ENCODE results near the gene GRWD1.
"Not testable (repeated sequence)": the region's sequence is repeated elsewhere in the genome, so short reads cannot be mapped to it uniquely, and the experiment has no call there.

GRWD1 gene

DNA sequence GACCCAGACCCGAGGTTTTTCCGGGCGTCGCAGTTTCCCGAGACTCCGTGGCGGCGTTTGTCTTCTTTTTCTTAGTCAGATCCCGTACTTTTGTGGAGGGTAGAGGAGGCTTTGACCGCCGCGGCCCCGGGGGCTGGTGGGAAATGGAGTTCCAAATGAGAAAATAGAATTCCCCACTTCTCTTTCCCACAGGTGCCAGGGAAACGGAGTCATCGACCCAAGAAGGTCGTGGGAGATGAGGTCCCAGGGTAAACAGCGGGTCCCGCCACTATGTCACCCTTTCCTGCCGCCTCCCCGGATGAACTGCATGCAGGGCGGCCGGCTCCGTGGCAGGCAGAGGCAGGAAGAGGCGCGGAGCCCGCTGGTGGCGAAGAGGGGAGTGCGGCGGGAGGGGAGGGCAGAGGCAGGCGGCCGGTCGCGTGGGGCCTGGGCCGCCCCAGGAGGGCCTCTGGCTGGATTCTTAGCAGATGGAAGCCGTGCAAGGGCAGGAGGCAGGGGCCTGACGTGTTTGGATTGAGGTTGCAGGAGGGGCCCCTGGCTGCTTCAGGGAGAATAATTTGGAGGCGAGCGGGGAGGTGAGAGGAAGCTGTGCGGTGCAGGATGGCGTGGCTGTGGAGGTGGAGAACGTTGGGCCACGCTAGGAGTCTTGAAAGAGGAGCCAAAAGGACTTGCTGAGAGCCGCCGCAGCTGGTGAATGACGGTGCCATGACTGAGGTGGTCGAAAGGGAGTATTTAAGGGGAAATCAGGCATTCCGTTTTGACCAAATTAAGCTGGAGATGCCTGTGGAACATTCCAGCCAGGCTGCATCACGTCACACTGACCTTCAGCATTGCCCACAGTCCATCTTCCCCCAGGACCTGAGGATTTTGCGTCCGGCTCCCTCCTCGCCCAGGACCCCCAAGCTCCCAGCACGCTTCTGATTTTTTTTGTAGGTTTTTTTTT, 35.0 kb downstream of the GRWD1 start:
- DNase-seq, result no peak

DNA sequence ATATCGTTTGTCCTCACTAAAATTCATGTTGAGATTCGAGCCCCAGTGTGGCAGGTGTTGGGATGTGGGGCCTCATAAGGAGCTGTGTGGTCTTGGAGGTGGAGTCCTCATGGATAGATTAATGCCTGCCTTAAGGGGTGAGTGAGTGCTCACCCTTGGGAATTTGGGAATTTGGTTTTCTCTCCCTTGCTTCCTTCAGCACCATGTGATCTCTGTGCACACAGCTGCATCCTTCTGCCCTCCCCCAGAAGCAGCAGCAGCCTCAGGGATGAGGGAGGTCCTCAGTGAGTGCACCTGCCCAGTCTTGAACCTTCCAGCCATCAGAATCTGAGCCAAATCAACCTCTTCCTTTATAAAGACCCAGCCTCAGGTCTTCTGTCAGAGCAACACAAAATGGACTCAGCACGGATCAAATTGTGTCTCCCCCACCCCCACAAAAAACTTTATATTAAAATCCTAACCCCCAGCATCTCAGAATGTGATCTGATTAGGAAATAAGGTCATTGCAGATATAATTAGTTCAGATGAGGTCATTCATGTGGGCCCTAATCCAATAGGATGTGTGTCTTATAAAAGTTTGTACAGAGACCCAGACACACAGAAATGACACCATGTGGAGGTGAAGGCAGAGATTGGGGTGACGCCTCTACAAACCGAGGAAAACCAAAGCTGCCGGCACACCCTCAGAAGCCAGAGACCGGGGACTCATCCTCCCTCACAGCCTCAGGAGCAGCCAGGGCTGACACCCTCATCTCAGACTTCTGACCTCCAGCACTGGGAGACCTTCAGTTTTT, 36.3 kb downstream of the GRWD1 start:
- DNase-seq, result no peak

DNA sequence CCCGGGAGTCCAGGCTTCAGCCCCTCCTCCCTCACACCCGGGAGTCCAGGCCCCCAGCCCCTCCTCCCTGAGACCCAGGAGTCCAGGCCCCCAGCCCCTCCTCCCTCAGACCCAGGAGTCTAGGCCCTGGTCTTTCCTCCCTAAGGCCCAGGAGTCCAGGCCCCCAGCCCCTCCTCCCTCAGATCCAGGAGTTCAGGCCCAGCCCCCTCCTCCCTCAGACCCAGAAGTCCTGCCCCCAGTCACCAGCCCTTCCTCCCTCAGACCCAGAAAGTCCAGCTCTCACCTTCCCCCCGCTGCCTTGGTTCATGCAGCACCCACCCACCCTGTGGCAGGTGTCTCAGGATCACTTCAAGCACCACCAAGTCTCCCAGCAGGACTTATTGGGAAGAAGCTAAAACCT, 37.5 kb downstream of the GRWD1 start:
- no peak for DNase-seq

DNA sequence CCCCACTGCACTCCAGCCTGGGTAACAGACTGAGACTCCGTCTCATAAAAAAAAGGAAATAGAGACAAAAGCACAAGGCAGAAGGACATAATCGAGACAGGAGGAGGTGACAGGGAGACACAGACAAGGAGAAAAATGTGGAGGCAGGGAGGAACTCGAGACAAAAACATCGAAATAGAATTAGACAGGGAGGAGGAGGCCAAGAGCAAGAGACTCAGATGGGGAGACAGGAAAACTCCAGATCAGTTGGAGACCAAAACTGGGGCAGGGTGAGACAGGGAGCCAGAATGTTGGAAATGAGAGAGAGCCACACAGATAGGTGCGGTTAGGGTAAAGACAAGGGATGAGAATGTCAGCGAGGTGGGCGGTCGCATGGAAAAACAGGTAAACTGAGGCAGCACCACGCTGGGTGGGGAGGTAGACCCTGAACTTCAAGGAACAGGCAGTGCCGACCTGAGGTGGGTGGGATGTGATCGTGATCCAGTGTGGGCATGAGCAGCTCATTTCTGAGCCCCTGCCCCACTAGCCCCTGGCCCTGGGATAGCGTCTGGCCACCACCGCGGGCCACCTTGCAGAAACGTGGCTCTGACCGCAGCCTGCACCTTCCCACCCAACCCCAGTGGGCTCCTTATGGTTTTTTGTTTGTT, 38.6 kb downstream of the GRWD1 start:
- no peak for DNase-seq

DNA sequence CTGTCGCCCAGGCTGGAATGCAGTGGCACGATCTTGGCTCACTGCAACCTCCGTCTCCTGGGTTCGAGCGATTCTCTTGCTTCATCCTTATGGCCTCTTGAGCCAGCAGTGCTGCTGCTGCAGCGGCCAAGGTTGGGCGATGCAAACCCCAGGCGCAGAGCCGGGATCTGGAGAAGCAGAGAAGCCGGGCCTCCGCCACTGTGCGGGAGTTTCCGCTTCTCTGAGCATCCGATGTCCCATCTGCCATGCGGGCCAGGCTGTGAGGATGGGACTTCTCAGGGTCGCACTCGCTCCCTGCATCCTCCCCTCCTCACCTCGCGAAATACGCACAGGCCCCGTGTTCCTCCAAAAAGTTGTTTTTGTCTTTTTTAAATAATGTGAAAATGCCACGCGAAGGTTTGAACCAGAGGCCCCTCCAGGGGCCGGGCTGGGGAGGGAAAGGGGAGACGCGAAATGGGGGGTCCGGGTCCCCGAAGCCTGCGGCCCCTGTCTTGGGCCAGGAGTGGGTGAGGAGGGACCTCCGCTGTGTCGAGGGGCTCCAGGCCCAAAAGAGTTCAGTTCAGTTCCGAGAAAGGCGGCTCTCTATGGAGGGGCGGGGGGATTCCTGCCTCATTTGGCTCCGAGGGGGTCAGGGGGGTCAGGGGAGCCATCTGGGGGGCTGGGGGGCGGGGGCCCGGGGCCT, 39.3 kb downstream of the GRWD1 start:
- no peak for DNase-seq

DNA sequence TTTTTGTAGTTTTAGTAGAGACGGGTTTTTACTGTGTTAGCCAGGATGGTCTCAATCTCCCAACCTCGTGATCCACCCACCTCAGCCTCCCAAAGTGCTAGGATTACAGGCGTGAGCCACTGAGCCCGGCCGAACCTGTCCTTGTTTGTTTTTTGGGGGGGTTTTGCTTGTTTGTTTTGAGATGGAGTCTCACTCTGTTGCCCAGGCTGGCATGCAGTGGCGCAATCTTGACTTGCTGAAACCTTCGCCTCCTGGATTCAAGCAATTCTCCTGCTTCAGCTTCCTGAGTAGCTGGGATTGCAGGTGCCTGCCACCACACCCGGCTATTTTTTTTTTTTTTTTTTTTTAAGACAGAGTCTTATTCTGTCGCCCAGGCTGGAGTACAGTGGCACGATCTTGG, 40.9 kb downstream of the GRWD1 start:
- DNase-seq, result not testable (repeated sequence)

DNA sequence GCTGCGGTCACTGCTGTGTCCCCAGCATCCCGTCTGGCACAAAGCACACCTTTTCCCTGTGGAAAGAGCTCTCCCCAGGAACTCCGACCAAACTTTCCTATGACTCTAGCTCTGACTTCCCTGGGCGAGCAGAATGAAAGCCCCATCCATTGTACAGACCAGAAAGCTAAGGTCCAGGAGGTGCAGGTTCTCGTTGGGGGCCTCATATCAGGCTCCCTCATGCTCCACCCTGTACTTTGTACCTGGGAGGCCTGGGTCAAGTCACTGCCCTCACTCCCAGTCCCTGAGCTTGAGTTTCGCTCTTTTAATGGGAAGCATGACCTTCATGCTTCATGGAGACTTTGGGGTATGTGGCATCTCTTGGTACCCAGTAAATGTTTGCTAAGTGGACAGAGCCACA, 41.8 kb downstream of the GRWD1 start:
- no peak for DNase-seq

DNA sequence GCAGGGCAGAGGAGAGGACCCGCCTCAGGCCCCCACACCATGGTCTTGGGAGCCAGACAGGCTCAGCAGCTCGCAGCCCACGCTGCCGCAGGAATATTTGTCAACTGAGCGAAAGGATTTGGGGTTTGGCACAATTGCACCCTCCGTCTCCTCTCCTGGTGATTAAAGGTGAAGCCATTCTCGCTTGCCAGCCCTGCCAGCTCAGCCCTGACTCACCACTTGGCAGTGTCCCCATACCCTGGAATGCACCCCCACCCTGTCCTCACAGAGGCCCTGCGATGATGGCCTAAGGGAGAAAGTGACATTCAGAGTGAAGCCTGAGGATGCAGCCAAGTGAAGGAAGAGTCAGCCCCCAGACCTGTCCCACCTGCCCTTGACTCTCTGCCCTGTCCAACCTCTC, 42.2 kb downstream of the GRWD1 start:
- no peak for DNase-seq

DNA sequence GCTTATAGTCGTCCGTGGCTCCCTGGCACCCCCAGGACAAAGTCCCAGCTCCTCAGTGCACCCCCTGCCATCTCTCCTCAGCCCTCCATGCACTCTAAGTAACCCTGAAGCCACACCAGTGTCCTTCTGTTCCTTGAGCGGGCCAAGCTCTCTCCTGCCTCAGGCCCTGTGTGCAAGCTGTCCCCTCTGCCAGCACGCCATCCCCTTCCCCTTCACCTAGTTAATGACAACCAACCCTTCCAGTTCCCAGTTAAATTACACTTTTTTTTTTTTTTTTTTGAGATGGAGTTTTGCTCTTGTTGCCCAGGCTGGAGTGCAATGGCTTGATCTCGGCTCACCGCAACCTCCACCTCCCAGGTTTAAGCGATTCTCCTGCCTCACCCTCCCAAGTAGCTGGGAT, 42.7 kb downstream of the GRWD1 start:
- not testable (repeated sequence) for DNase-seq

DNA sequence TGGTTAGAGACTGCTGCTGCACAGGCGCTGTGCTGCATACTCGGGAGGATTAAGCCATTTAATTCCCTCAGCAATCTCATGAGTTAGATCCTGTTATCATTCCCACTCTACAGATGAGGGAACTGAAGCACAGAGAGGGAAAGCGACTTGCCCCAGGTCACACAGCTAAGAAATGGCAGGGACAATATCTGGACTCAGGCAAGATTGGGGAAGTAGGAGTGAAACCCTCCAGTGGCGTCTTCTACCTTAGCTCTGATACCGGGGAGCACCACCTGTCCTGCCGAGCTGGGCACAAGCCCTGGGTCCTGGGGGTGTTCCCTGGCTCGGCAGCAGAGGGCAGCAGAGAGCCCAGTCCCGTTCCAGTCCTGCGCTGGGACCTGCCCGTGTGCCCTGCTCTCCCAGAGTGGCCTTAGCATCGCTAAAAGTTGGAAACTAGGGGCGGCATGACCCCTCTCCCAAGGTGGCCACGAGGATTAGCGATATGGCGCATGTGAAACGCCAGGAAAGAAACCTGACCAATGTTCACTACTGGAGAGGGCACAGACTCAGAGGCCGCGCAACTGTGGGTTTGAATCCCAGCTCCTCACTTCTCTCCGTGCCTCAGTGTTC, 43.9 kb downstream of the GRWD1 start:
- DNase-seq, result peak; percentile 62

DNA sequence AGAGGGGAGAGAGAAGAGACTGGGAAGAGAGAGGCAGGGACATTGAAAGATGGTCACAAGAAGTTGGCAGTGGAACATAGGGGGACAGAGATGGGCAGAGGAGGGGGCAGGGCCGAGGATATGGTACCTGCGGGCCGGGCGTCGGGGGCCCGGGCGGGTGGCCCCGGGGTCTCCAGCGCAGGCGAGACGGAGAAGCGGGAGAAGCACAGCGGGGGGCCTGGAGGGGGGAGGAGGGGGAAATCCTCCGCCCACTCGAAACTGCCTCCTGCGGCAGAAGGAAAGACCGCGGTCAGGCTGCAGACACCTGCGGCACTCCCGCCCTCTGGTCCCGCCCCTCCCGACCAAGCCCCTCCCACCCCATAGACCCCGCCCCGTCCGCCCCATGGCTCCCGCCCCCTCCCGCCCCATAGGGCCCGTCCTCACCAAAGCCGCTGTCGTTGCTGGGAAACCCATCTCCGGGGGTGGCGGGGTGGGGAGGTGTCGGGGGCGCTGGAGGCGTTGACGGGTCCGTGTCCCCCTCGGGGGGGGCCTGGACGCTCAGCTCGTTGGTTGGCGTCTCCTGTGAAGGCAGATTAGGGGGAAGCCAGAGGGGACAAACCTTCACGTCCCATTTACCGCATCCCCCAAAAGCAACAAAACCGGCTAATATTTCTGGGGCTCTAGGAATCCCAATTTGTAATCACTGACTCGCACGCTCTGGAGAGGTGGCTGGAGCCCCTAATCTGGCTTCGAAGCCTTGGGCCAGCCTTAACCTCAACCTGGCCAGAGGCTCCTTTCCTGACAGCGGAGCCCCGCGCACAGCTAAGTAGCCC, 45.4 kb downstream of the GRWD1 start:
- DNase-seq, result peak; percentile 21

DNA sequence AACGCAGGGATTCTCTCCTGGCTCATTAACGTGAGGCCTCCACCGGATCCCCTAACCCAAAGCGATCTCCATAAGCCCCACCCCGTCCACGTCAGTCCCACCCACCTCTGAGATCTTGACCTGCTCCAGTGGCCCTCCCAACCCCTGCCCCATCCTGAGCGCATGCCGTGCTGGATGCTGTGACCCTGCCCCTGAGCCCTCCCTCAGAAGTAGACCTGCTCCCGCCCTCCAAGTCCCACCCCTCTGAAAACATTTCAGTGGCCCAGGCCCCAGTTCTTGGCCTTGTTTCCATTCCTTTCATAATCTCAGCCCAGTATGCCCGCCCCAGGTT, 46.0 kb downstream of the GRWD1 start:
- DNase-seq, result no peak

DNA sequence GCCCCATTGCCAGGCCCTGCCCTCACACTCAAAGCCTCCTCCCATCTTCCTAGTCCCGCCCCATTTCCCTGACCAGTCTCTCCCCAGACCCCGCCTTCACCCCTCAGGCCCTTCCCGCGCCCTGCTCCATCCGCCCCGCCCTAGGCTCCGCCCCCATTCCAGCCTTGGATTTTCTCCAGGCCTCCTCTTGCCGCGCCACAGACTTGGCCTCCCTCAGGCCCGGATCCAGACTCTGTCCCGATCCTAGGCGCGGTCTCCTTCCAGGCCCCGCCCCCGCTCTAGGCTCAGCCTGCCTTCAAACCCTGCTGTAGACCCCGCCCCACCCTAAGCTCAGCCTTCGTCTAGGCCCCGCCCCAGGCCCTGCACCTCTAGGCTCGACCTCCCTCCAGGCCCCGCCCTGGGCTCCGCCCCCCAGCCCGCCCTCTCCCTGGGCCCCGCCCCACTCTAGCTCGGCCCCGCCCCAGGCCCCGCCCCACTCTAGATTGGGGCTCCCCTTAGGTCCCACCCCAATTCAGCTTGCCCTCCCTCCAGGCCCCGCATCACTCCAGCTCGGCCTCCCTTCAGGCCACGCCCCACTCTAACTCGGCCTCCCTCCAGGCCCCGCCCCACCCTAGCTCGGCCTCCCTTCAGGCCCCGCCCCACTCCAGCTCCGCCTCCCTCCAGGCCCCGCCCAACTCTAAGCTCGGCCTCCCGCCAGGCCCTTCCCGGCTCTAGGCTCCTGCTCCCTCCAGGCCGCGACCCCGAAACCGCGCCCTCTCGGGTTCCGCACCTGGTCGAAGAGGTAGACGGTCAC, 47.3 kb downstream of the GRWD1 start:
- DNase-seq, result peak; percentile 99

DNA sequence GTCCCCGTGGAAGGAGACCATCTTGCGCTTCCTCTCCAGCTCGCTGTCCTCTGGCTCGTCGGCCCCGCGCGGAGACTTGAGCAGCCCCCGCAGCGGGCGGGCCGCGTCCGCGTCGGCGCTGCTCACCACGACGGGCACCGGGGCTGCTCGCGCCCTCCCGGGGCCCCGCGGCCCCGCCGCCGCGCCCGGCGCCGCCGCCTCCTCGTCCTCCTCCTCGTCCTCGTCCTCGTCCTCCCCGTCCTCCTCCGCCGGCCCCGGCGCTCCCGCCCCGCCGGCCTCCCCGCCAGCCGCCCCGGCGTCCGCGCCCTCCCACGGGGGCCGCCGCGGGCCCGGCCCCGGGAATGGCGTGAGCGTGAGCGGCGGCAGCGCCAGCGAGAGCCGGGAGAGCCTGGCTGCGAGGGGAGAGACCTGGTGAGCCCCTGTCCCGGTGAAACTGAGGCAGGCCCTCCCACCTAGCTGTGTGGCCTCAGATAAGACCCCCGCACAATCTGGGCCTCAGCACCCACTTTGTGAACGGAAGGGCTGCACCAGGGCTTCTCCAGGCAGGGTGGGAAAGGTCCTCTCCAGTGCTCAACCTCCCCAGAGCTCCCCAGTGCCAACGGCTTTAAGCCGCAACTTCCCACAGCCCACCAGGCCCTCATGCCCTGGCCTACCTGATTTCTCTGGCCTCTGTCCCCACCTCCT, 48.1 kb downstream of the GRWD1 start:
- no peak for DNase-seq

DNA sequence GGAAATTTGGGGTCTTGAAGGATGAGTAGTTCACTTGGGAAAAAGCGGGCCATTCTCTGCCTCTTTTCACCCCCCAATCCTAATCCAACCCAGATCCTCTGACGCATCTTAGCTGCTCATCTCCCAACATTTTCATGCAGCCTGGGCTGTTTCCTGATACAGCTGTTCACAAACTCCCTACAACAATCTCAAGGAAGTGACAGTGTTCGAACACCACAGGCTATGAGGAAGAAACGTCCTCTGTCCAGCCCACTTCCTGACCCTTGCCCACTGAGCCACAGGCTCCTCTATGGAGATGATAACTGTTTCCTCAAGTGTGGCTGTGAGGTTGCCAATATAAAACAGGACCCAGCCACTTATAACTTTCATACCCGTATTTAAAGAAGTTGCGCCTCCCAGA, 49.6 kb downstream of the GRWD1 start:
- DNase-seq, result no peak

DNA sequence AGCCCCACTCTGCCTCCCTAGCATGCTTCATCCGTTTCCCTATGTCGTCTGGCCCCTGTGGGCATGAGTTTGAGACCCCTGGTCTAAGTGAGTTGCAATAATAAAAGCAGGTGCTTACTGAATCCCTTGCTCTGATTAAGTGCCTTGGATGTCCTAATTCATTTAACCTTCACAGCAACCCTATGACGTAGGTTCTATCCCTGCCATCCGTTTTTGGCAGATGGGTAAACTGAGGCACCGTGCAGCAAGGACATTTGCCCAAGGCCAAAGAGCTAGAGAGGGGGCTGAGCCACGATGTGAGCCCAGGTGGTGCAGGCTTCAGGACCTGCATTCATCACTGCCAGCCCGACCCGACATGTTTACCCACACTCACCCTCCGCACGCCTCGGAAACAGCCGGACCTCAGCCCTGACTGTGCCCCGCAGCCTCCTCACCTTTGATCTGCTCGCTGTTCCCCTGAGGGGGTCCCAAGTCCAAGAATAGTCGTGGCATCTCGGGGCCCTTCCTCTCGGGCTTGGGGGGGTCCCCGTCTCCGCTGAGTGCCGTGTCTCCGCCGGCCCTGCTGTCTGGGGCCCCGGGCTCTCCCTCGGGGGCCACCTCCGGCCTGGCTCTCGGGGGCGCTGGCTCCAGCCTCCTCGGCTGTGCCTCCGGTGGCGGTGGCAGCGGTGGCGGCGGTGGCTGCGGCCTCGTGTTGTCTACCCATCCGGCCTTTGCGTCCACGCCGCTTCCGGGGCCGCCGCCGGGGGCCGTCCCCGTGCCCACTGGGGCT, 51.4 kb downstream of the GRWD1 start:
- no peak for DNase-seq

DNA sequence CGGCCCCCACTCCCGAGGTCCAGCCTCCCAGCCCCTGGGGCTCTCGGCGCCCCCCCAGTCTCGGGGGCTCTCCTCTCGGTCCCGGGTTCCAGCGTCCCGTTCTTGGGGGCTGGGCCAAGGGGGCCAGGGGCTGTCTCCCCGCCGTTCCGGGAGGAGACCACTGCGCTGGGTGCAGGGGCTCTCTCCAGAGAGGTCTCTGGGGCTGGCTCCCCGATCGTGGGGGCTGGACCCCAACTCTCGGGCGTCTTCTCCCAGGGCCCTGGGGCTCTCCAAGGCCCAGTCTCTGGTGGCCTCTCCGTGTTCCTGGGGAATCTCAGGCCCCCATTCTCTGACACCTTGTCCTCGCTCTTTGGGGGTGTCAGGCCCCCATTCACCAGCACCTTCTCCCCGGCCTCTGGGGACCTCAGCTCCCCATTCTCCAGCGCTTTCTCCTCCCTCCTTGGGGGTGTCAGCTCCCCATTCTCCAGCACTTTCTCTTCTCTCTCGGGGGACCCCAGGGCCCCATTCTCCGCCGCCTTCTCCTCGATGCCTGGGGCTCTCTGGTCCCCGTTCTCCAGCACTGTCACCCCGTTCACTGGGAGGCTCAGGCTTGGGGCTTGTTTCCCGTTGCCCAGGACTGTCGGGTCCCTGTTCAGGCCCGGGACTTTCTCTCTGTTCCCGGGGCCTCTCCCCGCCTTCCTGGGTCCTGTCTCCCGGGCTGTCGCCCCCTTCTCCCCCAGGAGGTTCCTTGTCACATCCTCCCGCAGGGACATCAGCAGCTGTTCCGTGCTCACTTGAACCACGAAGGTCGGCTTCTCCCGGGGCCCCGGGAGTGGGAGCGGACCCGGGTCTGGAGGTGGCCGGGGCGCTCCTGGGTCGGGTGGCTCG, 52.2 kb downstream of the GRWD1 start:
- no peak for DNase-seq

DNA sequence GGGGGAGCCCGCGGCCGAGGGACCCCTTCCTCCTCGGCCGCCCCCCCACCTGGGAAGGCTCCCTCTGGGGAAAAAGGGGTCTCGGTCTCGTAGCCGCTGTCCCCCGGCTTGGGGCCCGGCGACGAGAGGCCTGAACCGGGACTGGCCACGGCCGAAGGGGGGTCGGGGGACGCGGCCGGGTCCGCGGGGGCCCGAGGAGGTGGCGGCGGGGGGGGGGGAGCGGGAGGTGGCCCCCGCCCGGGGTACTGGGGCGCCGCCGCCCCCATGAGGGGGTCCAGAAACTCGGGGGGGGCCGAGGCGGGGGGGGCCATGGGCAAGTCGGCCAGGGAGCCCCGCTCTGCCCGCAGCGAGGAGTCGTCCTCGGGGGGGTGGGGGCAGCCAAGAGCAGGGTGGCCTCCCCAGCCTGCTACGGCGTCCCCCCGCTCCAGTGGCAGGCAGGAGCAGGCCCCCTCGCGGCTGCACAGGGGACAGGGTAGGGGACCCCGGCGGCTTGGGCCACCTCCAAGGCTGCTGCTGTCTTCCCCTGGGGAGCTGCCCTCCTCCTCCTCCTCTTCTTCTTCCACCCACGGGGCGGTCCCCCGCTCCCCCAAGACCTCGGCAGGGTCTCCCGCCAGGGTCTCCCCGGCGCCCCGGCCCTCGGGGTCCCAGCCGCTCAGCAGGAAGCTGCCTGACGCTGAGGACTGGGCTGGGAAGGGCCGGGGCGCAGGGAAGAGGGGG, 53.0 kb downstream of the GRWD1 start:
- DNase-seq, result no peak

Measured in NCI-H748 treated with DMSO at 0.1 percent for 48 hours (cell line).